Spleen (tissue), 7 donors: ENCODE results near the gene SEMA3G.

Experiments used
- POLR2A ChIP-seq, 3 donors: fragments of 450-650 bp; IDR thresholded peaks; one replicate each; pipeline ENCODE4 v1.5.1; 2017; ENCODE audit warnings: antibody characterized with exemption in 3 of 3, mild to moderate bottlenecking in 1 of 3
- POLR2AphosphoS5 ChIP-seq, 3 donors: sonication (generic); formaldehyde crosslinking; IDR thresholded peaks; one replicate each; pipeline ENCODE4 v1.5.1; 2017; ENCODE audit warnings: antibody characterized with exemption in 3 of 3
- TF ChIP-seq, protein P1 (sequence below), 11 experiments: fragments of 200-600 bp in 7 of 11; fragments of 450-650 bp in 4 of 11; sonication (generic) in 4 of 11; IDR thresholded peaks in 8 of 11; conservative IDR thresholded peaks in 3 of 11; 1 replicate in 7 of 11; 2 replicates in 4 of 11; pipeline versions ENCODE4 v1.4.0 to v1.8.0; 2016 to 2021; ENCODE audit warnings: antibody characterized with exemption in 11 of 11, inconsistent platforms in 4 of 11, mild to moderate bottlenecking in 1 of 11
- donor health status: DM: no; HTN: no; CAD: no; lungs with moderate emphysema.
- donor health status: DM: no; HTN: no; CAD: no.
- donor health status: DM: no; HTN: no; CAD: no.

DNA sequence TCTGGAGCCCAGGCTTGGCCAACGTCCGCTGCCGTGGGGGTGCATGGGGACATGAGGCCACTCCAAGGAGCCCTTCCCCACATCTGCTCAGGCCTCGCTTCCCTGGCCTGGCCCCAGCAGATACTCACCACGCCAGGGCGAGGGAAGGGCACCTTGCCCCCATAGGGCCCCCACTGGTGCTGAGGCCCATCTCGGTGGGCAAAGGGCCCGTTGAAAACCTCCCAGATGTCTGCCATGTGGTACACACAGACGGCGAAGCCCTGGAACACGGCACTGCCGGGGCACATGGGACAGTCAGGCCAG is 4.7 kb downstream of the SEMA3G start:
- TF ChIP-seq, protein P1, sequence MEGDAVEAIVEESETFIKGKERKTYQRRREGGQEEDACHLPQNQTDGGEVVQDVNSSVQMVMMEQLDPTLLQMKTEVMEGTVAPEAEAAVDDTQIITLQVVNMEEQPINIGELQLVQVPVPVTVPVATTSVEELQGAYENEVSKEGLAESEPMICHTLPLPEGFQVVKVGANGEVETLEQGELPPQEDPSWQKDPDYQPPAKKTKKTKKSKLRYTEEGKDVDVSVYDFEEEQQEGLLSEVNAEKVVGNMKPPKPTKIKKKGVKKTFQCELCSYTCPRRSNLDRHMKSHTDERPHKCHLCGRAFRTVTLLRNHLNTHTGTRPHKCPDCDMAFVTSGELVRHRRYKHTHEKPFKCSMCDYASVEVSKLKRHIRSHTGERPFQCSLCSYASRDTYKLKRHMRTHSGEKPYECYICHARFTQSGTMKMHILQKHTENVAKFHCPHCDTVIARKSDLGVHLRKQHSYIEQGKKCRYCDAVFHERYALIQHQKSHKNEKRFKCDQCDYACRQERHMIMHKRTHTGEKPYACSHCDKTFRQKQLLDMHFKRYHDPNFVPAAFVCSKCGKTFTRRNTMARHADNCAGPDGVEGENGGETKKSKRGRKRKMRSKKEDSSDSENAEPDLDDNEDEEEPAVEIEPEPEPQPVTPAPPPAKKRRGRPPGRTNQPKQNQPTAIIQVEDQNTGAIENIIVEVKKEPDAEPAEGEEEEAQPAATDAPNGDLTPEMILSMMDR (IDR thresholded peaks at IDR 0.05 in 8 of 11, conservative IDR thresholded peaks at IDR 0.05 in 3 of 11), result no peak
- TF ChIP-seq POLR2AphosphoS5 (IDR thresholded peaks at IDR 0.05), result no peak
- no peak for TF ChIP-seq POLR2A (IDR thresholded peaks at IDR 0.05)
